ENCODE results near the gene SYDE1.

The SYDE1 gene

DNA sequence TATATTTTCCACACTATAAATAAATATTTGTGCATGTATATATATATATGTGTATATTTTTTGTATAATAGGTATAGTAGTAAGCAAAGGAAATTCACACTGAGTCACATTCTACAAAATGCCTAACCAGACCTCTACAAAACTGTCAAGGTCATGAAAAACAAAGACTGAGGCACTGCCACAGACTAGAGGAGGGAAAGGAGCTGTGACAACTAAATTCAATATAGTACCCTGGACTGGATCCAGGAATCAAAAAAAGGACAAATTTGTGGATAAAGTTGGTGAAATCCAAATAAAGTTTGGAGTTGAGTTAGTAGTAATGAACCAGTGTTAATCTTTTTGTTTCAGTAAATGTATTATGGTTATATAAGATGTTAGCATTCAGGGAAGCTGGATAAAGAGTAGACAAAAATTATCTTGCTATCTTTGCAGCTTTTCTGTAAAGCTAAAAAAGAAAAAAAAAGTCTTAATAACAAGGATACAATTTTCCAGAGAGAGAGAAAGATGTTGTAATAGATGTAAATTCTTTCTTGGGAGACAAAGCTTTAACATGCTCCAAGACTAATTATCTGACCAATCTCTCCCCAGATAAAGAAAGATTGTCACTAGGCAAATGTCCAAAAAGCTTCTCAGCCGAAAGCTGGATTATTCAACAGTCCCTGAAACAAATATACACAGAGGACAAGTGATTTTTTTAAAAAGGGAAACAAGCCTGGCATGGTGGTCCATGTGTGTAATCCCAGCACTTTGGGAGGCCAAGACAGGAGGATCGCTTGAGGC, 19.1 kb downstream of the SYDE1 start:
- no peaks in the 10 kb centered on the region for H3K27me3 Mint-ChIP-seq (ENCODE audit: low read depth)
- no peak overlapping the region for H3K4me3 Mint-ChIP-seq
- no peaks in the 10 kb centered on the region for H3K9me3 Mint-ChIP-seq
- H3K36me3 Mint-ChIP-seq (ENCODE audit: low read depth) = peaks cover 10% of the 10 kb centered on the region
- peaks cover 27% of the 10 kb centered on the region for H3K4me1 Mint-ChIP-seq (ENCODE audit: low read depth)
- H3K27ac Mint-ChIP-seq = no peak overlapping the region

DNA sequence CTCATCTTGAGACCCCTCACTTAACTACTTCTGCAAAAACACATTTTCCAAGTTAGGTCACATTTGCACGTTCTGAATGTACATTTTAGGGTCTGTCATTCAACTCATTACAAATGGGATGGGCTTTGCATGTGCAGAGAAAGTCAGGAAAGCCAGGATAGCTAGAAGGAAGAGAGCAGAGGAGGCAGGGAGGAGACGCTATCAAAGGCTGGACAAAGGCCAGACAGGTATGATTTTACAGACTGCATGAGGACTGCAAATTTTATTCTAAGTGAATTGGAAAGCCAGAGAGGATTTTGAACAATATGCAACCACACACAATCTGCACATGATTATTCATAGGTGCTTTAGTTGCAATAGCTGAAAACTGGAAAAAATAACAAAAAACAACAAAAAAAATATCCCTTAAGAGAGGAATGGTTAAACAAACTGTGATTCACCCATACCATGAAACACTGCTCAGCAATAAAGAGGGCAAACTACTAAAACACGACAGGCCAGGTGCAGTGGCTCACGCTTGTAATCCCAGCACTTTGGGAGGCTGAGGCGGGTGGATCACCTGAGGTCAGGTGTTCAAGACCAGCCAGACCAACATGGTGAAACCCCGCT, 21.1 kb downstream of the SYDE1 start:
- no peaks in the 10 kb centered on the region for H3K9me3 Mint-ChIP-seq
- peaks cover 27% of the 10 kb centered on the region for H3K4me1 Mint-ChIP-seq (ENCODE audit: low read depth)
- H3K27ac Mint-ChIP-seq = peak overlapping the region; percentile 11
- H3K27me3 Mint-ChIP-seq (ENCODE audit: low read depth) = no peaks in the 10 kb centered on the region
- no peaks in the 10 kb centered on the region for H3K36me3 Mint-ChIP-seq (ENCODE audit: low read depth)
- H3K4me3 Mint-ChIP-seq = no peak overlapping the region

DNA sequence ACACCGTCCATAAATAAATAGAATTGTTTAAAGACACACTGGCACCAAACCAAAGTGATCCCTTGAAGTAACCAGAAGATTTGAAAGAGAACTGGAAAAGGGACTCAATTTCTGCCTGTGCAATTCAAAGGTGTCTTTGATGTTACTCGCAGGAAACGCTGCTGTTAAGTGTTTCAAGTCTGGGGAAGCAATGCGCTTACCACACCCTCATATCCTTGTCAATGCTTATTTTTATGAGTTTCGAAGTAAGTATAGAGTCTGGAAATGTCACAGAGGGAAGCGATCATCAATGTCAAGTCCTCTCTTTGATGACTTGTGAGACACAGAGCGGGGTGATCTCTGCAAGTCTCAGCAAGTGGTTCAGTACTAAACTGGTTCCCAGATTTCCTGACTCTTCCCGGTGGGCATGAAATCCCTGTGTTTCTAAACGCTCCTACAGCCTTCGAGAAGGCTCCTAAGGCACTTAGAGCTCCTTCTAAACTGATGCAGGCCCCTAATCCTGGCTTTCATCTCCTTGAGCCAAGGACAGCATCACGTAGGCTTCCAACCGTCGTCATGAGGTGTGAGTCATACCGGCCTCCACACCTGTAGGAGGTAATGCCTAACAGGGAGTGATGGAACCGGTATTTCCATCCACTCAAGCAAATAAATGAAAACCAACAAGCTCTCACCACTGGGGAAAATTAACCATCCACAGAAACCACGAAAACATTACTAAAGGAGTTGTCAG, 22.8 kb downstream of the SYDE1 start:
- Mint-ChIP-seq H3K27me3 (ENCODE audit: low read depth) (no peaks in the 10 kb centered on the region), H3K27ac (peak overlapping the region; percentile 67), H3K36me3 (ENCODE audit: low read depth) (no peaks in the 10 kb centered on the region), H3K9me3 (no peaks in the 10 kb centered on the region), H3K4me3 (no peak overlapping the region), H3K4me1 (ENCODE audit: low read depth) (peaks cover 19% of the 10 kb centered on the region)

DNA sequence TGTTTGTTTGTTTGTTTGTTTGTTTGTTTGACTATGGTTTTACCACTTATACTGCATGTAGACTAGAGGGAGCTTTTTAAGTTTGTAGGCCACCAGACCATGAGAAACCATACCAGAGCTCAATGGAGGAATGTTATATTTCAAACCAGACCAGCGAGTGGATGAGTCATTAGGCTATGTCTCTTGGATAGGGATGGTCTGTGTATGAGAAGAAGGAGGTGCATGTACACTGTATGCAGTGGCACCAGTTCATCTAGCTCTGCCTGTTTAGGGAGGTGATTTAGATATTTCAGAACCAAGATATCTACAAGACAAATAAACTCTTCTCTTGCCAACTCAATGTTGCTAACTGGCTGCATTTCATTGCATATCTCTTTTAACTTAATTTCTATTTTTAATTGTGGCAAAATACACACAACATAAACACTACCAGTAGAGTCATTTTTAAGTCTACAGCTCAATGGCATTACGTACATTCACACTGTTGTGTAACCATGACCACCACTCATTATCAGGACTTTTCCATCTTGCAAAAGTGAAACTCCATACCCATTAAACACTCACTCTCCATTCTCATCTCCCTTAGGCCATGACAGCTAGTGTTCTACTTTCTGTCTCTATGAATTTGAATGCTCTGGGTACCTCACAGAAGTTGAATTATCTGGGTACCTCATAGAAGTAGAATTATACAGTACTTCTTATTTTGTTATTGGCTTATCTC, 29.2 kb downstream of the SYDE1 start:
- Mint-ChIP-seq H3K9me3 (peaks cover 18% of the 10 kb centered on the region), H3K36me3 (ENCODE audit: low read depth) (no peaks in the 10 kb centered on the region), H3K27me3 (ENCODE audit: low read depth) (no peaks in the 10 kb centered on the region), H3K4me3 (no peak overlapping the region), H3K4me1 (ENCODE audit: low read depth) (no peaks in the 10 kb centered on the region), H3K27ac (no peak overlapping the region)

DNA sequence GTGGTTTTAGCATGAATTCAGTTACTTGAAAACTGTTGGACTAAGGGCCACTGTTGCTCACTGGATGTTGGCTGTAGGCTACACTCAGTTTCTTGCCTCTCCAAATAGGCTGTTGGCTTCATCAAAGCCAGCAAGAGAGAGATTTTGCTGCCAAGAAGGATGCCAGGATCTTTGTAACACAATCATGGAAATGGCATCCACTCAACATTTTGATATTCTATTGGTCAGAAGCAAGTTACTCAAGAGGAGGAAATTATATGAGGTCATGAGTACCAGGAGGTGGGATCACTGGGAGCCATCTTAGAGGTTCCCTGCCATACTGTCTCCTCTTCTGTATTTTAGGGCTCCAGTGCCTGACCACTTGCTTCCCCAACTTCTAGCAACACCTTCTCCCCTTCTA, 30.6 kb downstream of the SYDE1 start:
- no peaks in the 10 kb centered on the region for H3K36me3 Mint-ChIP-seq (ENCODE audit: low read depth)
- H3K4me3 Mint-ChIP-seq = no peak overlapping the region
- H3K27ac Mint-ChIP-seq = no peak overlapping the region
- H3K27me3 Mint-ChIP-seq (ENCODE audit: low read depth) = peaks cover 3% of the 10 kb centered on the region
- H3K9me3 Mint-ChIP-seq = peaks cover 18% of the 10 kb centered on the region
- no peaks in the 10 kb centered on the region for H3K4me1 Mint-ChIP-seq (ENCODE audit: low read depth)

DNA sequence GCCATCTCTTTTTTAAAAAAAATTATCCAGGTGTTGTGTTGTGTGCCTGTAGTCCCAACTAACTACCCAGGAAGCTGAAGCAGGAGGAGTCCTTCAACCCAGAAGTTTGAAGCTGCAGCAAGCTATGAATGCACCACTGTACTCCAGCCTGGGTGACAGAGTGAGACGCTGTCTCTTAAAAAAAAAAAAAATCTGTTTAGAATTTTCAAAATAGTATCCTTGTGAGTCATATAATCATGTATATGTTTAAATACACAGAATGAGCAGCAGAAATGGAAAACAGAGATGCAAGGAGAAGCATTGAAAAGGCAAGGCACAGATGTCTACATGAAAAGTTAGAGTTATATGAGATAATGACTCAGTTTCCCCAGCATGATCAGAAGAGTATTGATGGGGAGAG, 31.2 kb downstream of the SYDE1 start:
- Mint-ChIP-seq H3K4me3 (no peak overlapping the region), H3K27ac (no peak overlapping the region), H3K27me3 (ENCODE audit: low read depth) (peaks cover 3% of the 10 kb centered on the region), H3K36me3 (ENCODE audit: low read depth) (no peaks in the 10 kb centered on the region), H3K4me1 (ENCODE audit: low read depth) (no peaks in the 10 kb centered on the region), H3K9me3 (peaks cover 18% of the 10 kb centered on the region)

DNA sequence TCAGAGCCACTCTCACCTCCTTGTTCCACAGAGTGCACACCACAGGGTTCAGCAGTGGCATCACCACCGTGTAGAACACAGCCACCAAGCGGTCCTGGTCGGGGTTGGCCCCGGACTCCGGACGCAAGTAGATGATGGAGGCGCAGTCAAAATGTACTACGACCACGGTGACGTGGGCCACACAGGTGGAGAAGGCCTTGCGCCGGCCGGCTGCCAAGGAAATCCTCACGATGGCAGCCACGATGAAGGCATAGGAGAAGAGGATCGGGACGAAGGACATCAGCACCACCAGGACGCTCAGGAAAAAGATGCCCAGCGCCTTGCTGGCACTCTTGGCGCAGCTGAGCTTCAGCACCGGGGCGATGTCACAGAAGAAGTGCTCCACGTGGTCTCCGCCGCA, 33.9 kb downstream of the SYDE1 start:
- Mint-ChIP-seq H3K36me3 (ENCODE audit: low read depth) (no peaks in the 10 kb centered on the region), H3K9me3 (peaks cover 18% of the 10 kb centered on the region), H3K4me3 (no peak overlapping the region), H3K27me3 (ENCODE audit: low read depth) (peaks cover 3% of the 10 kb centered on the region), H3K4me1 (ENCODE audit: low read depth) (no peaks in the 10 kb centered on the region), H3K27ac (no peak overlapping the region)

DNA sequence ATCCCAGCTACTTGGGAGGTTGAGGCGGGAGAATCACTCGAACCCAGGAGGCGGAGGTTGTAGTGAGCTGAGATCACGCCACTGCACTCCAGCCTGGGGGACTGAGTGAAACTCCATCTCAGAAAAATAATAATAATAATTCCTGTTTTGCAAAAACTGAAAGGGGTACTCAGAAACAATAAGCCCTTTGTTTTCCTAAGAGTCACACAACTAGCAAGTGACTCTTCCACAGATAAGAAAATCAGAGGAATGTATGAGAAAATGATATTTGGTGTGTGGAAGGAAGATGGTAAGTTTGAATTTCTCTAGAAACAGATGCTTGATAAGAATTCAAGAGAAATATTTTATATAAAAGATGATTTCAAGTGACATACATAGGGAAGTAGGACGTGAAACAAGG, 35.1 kb downstream of the SYDE1 start:
- H3K27me3 Mint-ChIP-seq (ENCODE audit: low read depth) = peaks cover 3% of the 10 kb centered on the region
- H3K9me3 Mint-ChIP-seq = peaks cover 18% of the 10 kb centered on the region
- no peak overlapping the region for H3K27ac Mint-ChIP-seq
- no peak overlapping the region for H3K4me3 Mint-ChIP-seq
- H3K4me1 Mint-ChIP-seq (ENCODE audit: low read depth) = no peaks in the 10 kb centered on the region
- H3K36me3 Mint-ChIP-seq (ENCODE audit: low read depth) = no peaks in the 10 kb centered on the region

DNA sequence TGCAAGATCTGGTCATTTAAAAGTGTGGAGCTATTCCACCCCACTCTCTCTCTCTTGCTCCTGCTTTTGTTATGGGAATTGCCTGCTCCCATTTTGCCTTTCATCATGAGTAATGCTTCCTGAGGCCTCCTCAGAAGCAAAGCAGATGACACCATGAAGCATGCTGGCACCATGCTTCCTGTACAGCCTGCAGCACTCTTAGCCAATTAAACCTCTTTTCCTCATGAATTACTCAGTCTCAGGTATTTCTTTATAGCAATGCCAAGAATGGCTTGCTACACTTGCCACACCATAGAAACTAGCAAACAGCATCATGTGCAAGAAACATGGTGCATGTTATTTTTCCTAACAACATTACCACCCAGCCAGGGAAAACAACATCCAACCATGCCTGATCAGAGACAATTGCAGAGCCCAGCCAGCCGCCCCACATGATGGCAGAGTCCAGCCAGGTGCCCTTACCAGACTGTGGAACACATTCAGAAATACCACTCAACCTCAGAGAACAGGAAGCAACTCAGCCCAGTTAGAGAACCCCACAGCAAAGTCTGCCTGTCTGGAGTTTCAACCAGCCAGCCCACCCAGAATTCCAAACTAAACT, 36.9 kb downstream of the SYDE1 start:
- peaks cover 2% of the 10 kb centered on the region for H3K4me1 Mint-ChIP-seq (ENCODE audit: low read depth)
- H3K4me3 Mint-ChIP-seq = no peak overlapping the region
- H3K27ac Mint-ChIP-seq = no peak overlapping the region
- peaks cover 11% of the 10 kb centered on the region for H3K9me3 Mint-ChIP-seq
- H3K27me3 Mint-ChIP-seq (ENCODE audit: low read depth) = peaks cover 3% of the 10 kb centered on the region
- no peaks in the 10 kb centered on the region for H3K36me3 Mint-ChIP-seq (ENCODE audit: low read depth)

DNA sequence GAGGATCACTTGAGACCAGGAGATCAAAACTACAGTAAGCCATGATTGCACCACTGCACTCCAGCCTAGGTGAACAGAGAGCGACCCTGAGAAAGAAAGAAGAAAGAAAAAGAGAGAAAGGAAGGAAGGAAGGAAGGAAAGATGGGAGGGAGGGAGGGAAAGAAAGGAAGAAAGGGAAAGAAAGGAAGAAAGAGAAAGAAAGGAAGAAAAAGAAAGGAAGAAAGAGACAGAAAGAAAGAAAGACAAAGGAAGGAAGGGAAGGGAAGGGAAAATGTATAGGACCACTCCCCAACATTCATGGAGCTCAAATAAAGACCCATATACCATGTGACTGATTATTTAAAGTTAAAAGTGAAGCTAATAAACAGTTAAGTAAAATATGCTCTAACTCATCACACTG, 39.9 kb downstream of the SYDE1 start:
- Mint-ChIP-seq H3K4me1 (ENCODE audit: low read depth) (peaks cover 3% of the 10 kb centered on the region), H3K27ac (no peak overlapping the region), H3K36me3 (ENCODE audit: low read depth) (no peaks in the 10 kb centered on the region), H3K27me3 (ENCODE audit: low read depth) (no peaks in the 10 kb centered on the region), H3K9me3 (no peaks in the 10 kb centered on the region), H3K4me3 (no peak overlapping the region)

DNA sequence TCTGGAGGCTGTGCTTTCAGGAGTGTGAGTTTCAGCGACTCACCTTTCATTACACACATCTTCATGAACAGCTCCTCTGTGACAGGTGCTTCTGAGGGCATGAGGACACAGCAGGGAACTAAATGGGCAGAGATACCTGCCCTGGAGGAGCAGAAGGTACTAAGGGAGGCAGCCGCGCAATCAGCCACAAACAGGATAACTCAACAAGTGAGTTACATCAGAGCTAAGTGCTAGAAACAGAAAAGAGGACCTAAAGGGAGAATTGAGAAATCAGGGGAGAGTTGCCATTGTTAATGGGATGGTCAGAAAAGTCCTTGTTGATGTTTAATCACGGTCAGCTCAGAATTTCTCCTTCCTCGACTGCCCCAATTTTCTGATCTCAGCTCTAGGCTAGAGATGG, 42.5 kb downstream of the SYDE1 start:
- H3K4me1 Mint-ChIP-seq (ENCODE audit: low read depth) = peaks cover 3% of the 10 kb centered on the region
- H3K4me3 Mint-ChIP-seq = no peak overlapping the region
- H3K36me3 Mint-ChIP-seq (ENCODE audit: low read depth) = no peaks in the 10 kb centered on the region
- H3K27me3 Mint-ChIP-seq (ENCODE audit: low read depth) = peaks cover 6% of the 10 kb centered on the region
- H3K27ac Mint-ChIP-seq = no peak overlapping the region
- H3K9me3 Mint-ChIP-seq = peaks cover 10% of the 10 kb centered on the region

DNA sequence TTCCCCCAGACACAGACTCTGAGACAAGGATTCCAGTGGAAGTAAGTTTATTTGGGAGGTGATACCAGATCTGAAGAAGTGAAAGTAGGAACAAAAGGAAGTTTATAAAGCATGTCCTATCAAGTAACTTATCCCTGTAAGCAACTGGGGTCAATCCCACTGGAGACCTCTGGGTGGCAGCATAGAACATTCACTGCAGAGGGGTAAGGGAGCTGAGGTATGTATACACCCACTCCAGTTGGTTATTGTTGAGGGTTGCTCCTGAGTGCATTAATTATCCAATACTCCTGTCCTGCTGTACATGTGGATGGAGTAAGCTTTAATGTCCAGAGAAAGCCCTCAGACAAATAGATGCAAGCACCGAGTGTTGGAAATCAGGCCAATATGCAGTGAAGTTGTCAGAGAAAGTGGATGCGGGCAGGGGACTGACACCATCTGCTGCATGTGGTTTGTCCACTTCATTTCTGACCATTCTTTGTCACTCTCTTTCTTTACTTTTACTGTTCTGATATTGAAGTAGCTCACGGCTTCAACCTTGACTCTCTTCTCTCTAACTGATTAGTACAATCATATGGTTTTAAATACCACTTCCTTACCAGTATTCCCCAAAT, 46.9 kb downstream of the SYDE1 start:
- Mint-ChIP-seq H3K27ac (no peak overlapping the region), H3K4me1 (ENCODE audit: low read depth) (peaks cover 1% of the 10 kb centered on the region), H3K9me3 (peaks cover 10% of the 10 kb centered on the region), H3K36me3 (ENCODE audit: low read depth) (no peaks in the 10 kb centered on the region), H3K4me3 (no peak overlapping the region), H3K27me3 (ENCODE audit: low read depth) (peaks cover 6% of the 10 kb centered on the region)

DNA sequence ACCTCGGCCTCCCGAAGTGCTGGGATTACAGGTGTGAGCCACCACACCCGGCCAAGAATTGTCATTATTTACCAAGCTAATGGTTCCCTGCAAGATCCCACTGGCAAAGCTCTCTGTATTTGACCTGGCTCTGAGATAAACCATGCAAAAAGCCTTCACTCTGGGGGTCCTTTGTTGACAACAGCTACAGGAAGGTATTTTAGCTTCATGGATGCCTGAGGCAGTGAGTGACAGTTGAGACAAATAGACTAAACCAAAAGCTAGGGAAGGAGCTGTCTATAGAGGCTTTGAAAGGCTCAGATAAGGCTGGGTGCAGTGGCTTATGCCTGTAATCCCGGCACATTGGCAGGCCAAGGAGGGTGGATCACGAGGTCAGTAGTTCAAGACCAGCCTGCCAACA, 48.1 kb downstream of the SYDE1 start:
- H3K4me1 Mint-ChIP-seq (ENCODE audit: low read depth) = peaks cover 1% of the 10 kb centered on the region
- peaks cover 10% of the 10 kb centered on the region for H3K9me3 Mint-ChIP-seq
- peaks cover 6% of the 10 kb centered on the region for H3K27me3 Mint-ChIP-seq (ENCODE audit: low read depth)
- no peak overlapping the region for H3K4me3 Mint-ChIP-seq
- no peaks in the 10 kb centered on the region for H3K36me3 Mint-ChIP-seq (ENCODE audit: low read depth)
- H3K27ac Mint-ChIP-seq = no peak overlapping the region

DNA sequence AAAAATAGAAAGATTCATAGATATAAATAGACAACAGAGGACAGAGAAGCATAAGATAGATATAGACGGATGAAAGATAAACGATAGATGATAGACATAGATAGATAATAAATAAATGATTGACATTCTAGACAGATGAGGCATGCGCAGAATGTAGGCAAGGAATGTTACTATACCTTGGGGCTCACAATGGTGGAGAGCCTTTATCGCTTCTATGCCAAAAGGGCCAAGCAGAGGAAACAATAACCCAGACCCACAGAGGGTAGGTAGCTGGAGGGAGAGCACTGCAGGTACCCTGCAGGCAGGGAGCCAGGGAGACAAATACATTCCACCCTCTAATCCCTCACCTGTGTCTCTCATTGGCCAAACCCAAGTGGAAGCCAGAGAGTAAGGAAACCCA, 49.2 kb downstream of the SYDE1 start:
- Mint-ChIP-seq H3K36me3 (ENCODE audit: low read depth) (no peaks in the 10 kb centered on the region), H3K4me3 (no peak overlapping the region), H3K27me3 (ENCODE audit: low read depth) (peaks cover 6% of the 10 kb centered on the region), H3K9me3 (peaks cover 10% of the 10 kb centered on the region), H3K27ac (no peak overlapping the region), H3K4me1 (ENCODE audit: low read depth) (no peaks in the 10 kb centered on the region)

Measured in T-helper 1 cell treated with Interleukin-12 subunit alpha and Interleukin-12 subunit beta and Interleukin-4 antibody, amounts not matched to agents 30 μg/mL and 1 μg/mL, for 36 hours (primary cell).